SU-DHL-6 (cell line): ENCODE results near the gene RNF19B.

Source experiments
- H2AFZ ChIP-seq: fragments of 200-600 bp; sonication (generic); 2 replicates; pipeline ENCODE4 v1.6.1; 2014; ENCODE audit warnings: low read depth, mild to moderate bottlenecking, moderate library complexity, mixed read lengths, antibody characterized with exemption, low read length; ENCODE audit not compliant: severe bottlenecking
- H3F3A ChIP-seq: fragments of 200-600 bp; shearing (Covaris generic); 2 replicates; pipeline ENCODE4 v1.6.0; 2016; ENCODE audit warnings: antibody characterized with exemption, mild to moderate bottlenecking; ENCODE audit not compliant: insufficient read depth
- H3K27ac ChIP-seq: fragments of 200-600 bp; sonication (generic); 2 replicates; pipeline ENCODE4 v1.5.1; 2016; ENCODE audit warnings: low read depth, mild to moderate bottlenecking, low read length, moderate library complexity, mixed read lengths
- H3K27me3 ChIP-seq: fragments of 200-600 bp; sonication (generic), shearing (Covaris generic); 2 replicates; pipeline ENCODE4 v1.6.0; 2014; ENCODE audit warnings: mild to moderate bottlenecking, low read length
- H3K36me3 ChIP-seq: fragments of 200-600 bp; sonication (generic); 2 replicates; pipeline ENCODE4 v1.6.1; 2014; ENCODE audit warnings: mild to moderate bottlenecking, low read length, mixed read lengths
- H3K4me2 ChIP-seq: fragments of 300-600, 200-600 bp; shearing (Covaris generic), sonication (generic); 2 replicates; pipeline ENCODE4 v1.6.0; 2014; ENCODE audit warnings: low read length, low read depth, mild to moderate bottlenecking; ENCODE audit not compliant: poor library complexity, severe bottlenecking
- H3K4me3 ChIP-seq: fragments of 200-600 bp; sonication (generic); 2 replicates; pipeline ENCODE4 v1.5.1; 2014; ENCODE audit warnings: antibody characterized with exemption, low read length, mild to moderate bottlenecking, mixed read lengths; ENCODE audit not compliant: insufficient read depth, poor library complexity, severe bottlenecking
- H3K79me2 ChIP-seq: fragments of 200-600 bp; sonication (generic); 2 replicates; pipeline ENCODE4 v1.6.1; 2014; ENCODE audit warnings: mild to moderate bottlenecking, low read length, moderate library complexity; ENCODE audit not compliant: insufficient read depth
- H3K9ac ChIP-seq: fragments of 200-600 bp; sonication (generic); 2 replicates; pipeline ENCODE4 v1.7.0; 2014; ENCODE audit warnings: mild to moderate bottlenecking, low read length
- H3K9me2 ChIP-seq: fragments of 200-600 bp; sonication (generic); replicated peaks from 2 replicates; pipeline ENCODE4 v1.6.1; 2014; ENCODE audit warnings: low read length; ENCODE audit not compliant: insufficient read depth
- H3K9me3 ChIP-seq: fragments of 200-600 bp; sonication (generic); 2 replicates; pipeline ENCODE4 v1.6.1; 2014; ENCODE audit warnings: low read length, mixed read lengths; ENCODE audit not compliant: insufficient read depth
- H4K20me1 ChIP-seq: fragments of 200-600 bp; sonication (generic); 2 replicates; pipeline ENCODE4 v1.6.1; 2014; ENCODE audit warnings: low read depth, mild to moderate bottlenecking, antibody characterized with exemption, low read length, moderate library complexity, mixed read lengths
- EZH2phosphoT487 ChIP-seq: fragments of 200-600 bp; sonication (generic), shearing (Covaris generic); conservative IDR thresholded peaks from 2 replicates; pipeline ENCODE4 v1.6.1; 2018; ENCODE audit warnings: mild to moderate bottlenecking, antibody characterized with exemption, low read length, moderate library complexity, mixed read lengths
- TF ChIP-seq, protein P1 (sequence below): fragments of 200-600 bp; sonication (generic); IDR thresholded peaks from one replicate; pipeline ENCODE4 v1.5.1; 2017; ENCODE audit warnings: antibody characterized with exemption, mild to moderate bottlenecking, low read length, moderate library complexity; ENCODE audit not compliant: insufficient read depth, poor library complexity, severe bottlenecking

Gene RNF19B

DNA sequence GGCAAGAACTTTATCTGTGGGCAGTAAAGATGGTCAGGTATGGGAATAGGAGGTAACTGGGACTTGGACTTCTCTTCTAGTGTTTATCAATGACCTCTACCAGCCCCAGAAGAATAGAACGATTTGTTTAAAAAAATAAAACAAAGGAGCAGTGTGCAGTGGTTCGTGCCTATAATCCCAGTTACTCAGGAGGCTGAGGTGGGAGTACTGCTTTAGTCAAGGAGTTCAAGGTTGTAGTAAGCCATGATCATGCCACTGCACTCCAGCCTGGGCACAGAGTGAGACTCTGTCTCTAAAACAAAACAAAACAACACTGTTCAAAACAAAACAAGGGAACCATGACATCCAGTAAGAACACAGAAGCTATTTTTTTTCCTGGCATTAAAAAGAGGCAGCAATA, 4.3 kb downstream of the RNF19B start:
- Histone ChIP-seq H3K36me3 (no peaks in the 10 kb centered on the region), H3K9ac (peak overlapping the region; percentile 10; the same call in 1 of the 2 replicates), H3K79me2 (peaks cover 69% of the 10 kb centered on the region), H2AFZ (no peak overlapping the region), H3K4me3 (peak overlapping the region; percentile 10), H3K9me3 (no peaks in the 10 kb centered on the region), H3K27ac (peak overlapping the region; percentile 85), H3K27me3 (no peaks in the 10 kb centered on the region), H4K20me1 (no peaks in the 10 kb centered on the region), H3K4me2 (peak overlapping the region; percentile 68), H3F3A (peaks cover 35% of the 10 kb centered on the region), H3K9me2 (no peaks in the 10 kb centered on the region)
- TF ChIP-seq, protein P1, sequence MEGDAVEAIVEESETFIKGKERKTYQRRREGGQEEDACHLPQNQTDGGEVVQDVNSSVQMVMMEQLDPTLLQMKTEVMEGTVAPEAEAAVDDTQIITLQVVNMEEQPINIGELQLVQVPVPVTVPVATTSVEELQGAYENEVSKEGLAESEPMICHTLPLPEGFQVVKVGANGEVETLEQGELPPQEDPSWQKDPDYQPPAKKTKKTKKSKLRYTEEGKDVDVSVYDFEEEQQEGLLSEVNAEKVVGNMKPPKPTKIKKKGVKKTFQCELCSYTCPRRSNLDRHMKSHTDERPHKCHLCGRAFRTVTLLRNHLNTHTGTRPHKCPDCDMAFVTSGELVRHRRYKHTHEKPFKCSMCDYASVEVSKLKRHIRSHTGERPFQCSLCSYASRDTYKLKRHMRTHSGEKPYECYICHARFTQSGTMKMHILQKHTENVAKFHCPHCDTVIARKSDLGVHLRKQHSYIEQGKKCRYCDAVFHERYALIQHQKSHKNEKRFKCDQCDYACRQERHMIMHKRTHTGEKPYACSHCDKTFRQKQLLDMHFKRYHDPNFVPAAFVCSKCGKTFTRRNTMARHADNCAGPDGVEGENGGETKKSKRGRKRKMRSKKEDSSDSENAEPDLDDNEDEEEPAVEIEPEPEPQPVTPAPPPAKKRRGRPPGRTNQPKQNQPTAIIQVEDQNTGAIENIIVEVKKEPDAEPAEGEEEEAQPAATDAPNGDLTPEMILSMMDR: no peak
- TF ChIP-seq EZH2phosphoT487: no peak

DNA sequence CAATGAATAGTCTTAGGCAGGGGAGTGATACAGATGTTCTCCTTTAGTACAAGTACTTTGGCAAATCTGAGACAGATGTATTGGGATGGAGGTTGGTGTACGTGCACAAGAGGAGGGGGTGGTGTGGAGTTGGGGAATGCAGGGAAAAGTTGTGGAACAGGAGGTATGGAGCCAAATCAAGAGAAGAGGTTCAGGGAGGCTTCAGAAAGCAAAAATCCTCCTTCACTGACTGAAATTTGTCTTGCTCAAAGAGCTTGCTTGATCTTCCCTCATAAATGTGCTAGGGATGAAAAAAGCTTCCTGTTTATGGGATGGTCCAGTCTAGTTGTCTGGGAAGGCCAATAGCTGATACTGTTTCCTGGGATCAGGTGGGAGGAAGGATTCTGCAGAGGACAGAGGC, 5.8 kb downstream of the RNF19B start:
- H4K20me1 ChIP-seq: no peaks in the 10 kb centered on the region
- peak overlapping the region; percentile 25 for H3K9ac ChIP-seq
- H3K4me2 ChIP-seq: peak overlapping the region; percentile 68
- no peaks in the 10 kb centered on the region for H3K36me3 ChIP-seq
- no peak overlapping the region for H3K4me3 ChIP-seq
- H3K27me3 ChIP-seq: no peaks in the 10 kb centered on the region
- peaks cover 80% of the 10 kb centered on the region for H3K79me2 ChIP-seq
- no peaks in the 10 kb centered on the region for H3K9me3 ChIP-seq
- TF ChIP-seq EZH2phosphoT487: no peak
- TF ChIP-seq, protein P1: no peak
- H3K9me2 ChIP-seq: no peaks in the 10 kb centered on the region
- no peak overlapping the region for H2AFZ ChIP-seq
- peaks cover 35% of the 10 kb centered on the region for H3F3A ChIP-seq
- H3K27ac ChIP-seq: peak overlapping the region; percentile 85

DNA sequence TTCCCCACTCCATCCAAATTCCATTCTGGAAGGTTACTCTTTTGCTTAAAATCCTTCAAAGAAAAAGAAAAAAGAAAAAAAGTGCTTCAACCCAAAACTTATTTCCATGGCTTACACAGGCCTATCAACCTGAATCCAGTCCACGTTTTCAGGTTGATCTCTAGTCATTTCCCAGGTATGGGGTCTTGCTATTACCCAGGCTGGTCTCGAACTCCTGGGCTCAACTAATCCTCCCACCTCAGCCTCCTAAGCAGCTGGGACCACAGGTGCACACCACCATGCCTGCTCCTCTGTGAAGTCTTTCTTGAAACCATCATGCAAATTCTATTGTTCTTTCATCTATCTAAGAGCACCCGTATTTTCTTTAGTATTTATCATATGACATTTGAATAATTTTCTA, 7.6 kb downstream of the RNF19B start:
- Histone ChIP-seq H3K4me3 (no peak overlapping the region), H3K27ac (peak overlapping the region; percentile 85), H3K9ac (0 out of 2 replicates have a peak overlapping the region, but pooled peaks have one; percentile 10), H4K20me1 (no peaks in the 10 kb centered on the region), H3K4me2 (peak overlapping the region; percentile 35), H3K36me3 (no peaks in the 10 kb centered on the region), H3F3A (peaks cover 25% of the 10 kb centered on the region), H3K27me3 (no peaks in the 10 kb centered on the region), H3K79me2 (peaks cover 66% of the 10 kb centered on the region), H2AFZ (no peak overlapping the region), H3K9me3 (no peaks in the 10 kb centered on the region), H3K9me2 (no peaks in the 10 kb centered on the region)
- TF ChIP-seq, protein P1: no peak
- no peak for TF ChIP-seq EZH2phosphoT487
